GM19023 (cell line): ENCODE data around the gene C1D.

Source experiments
- ATAC-seq: cut with Tn5 transposase; IDR thresholded peaks from one replicate; pipeline ENCODE4 v1.9.1; 2021; ENCODE audit warnings: mild to moderate bottlenecking, moderate library complexity; ENCODE audit not compliant: unreplicated experiment

C1D gene

GRCh38 chr2:68059784-68060525 is 2.8 kb downstream of the C1D start:
- no peak for ATAC-seq

- ATAC-seq = no peak
These were observed 5.0 kb downstream of the C1D start for GRCh38 chr2:68057658-68058396.

GRCh38 chr2:68052717-68053422 is 9.9 kb downstream of the C1D start:
- ATAC-seq = no peak

GRCh38 chr2:68050353-68050752 is 12.5 kb downstream of the C1D start:
- no peak for ATAC-seq

GRCh38 chr2:68046642-68047240 is 16.1 kb downstream of the C1D start:
- no peak for ATAC-seq

GRCh38 chr2:68046224-68046623 is 16.6 kb downstream of the C1D start:
- no peak for ATAC-seq

- no peak for ATAC-seq
These were observed 17.5 kb downstream of the C1D start for GRCh38 chr2:68045342-68045741.

GRCh38 chr2:68044099-68044498 is 18.7 kb downstream of the C1D start:
- no peak for ATAC-seq

GRCh38 chr2:68043695-68044094 is 19.1 kb downstream of the C1D start:
- ATAC-seq = no peak

- no peak for ATAC-seq
These were observed 19.8 kb downstream of the C1D start for GRCh38 chr2:68043032-68043431.

- ATAC-seq = no peak
These were observed 21.0 kb downstream of the C1D start for GRCh38 chr2:68041704-68042245.

GRCh38 chr2:68040078-68040477 is 22.7 kb downstream of the C1D start:
- no peak for ATAC-seq

GRCh38 chr2:68039317-68039716 is 23.5 kb downstream of the C1D start:
- ATAC-seq = no peak

- no peak for ATAC-seq
These were observed 30.1 kb downstream of the C1D start for GRCh38 chr2:68032702-68033101.

- ATAC-seq = no peak
These were observed 31.2 kb downstream of the C1D start for GRCh38 chr2:68031542-68032160.

- ATAC-seq = no peak
These were observed 31.8 kb downstream of the C1D start for GRCh38 chr2:68031043-68031442.

GRCh38 chr2:68030529-68030928 is 32.3 kb downstream of the C1D start:
- no peak for ATAC-seq

- ATAC-seq = no peak
These were observed 34.8 kb downstream of the C1D start for GRCh38 chr2:68027959-68028358.

- ATAC-seq = no peak
These were observed 38.4 kb downstream of the C1D start for GRCh38 chr2:68024450-68024849.

GRCh38 chr2:68023904-68024303 is 38.9 kb downstream of the C1D start:
- no peak for ATAC-seq

- ATAC-seq = no peak
These were observed 44.1 kb downstream of the C1D start for GRCh38 chr2:68018727-68019126.
